Gastrocnemius medialis (tissue), 4 donors: ENCODE results near the gene PARD6A.

ENCODE experiments used
- CTCF ChIP-seq, 5 experiments: fragments of 450-650 bp in 3 of 5; fragments of 200-600 bp in 2 of 5; sonication (generic) in 2 of 5; IDR thresholded peaks in 4 of 5; conservative IDR thresholded peaks in 1 of 5; 1 replicate in 4 of 5; 2 replicates in 1 of 5; pipeline ENCODE4 v1.5.1; 2016 to 2019; ENCODE audit warnings: antibody characterized with exemption in 5 of 5, mild to moderate bottlenecking in 3 of 5, moderate library complexity in 3 of 5
- POLR2A ChIP-seq, 2 donors: fragments of 450-650 bp; IDR thresholded peaks; one replicate each; pipeline ENCODE4 v1.6.1; 2017; ENCODE audit warnings: antibody characterized with exemption in 2 of 2, mild to moderate bottlenecking in 2 of 2, moderate library complexity in 2 of 2

- TF ChIP-seq POLR2A (IDR thresholded peaks at IDR 0.05): no peak
- TF ChIP-seq CTCF (IDR thresholded peaks at IDR 0.05 in 4 of 5, conservative IDR thresholded peaks at IDR 0.05 in 1 of 5): no peak
Observed at GRCh38 chr16:67665598-67665997, 4.8 kb downstream of the PARD6A start.
